ENCODE results near the gene OPHN1. TPM values are rescaled to one million over a fixed set of nuclear protein-coding genes. Genes with fewer than 3 reads are reported as not detected.
"Not testable (repeated sequence)": the region's sequence is repeated elsewhere in the genome, so short reads cannot be mapped to it uniquely, and the experiment has no call there.

OPHN1 gene
- total and polyA plus RNA-seq, 12 donors = 2.1 to 7.1 (median 5.2) TPM

DNA sequence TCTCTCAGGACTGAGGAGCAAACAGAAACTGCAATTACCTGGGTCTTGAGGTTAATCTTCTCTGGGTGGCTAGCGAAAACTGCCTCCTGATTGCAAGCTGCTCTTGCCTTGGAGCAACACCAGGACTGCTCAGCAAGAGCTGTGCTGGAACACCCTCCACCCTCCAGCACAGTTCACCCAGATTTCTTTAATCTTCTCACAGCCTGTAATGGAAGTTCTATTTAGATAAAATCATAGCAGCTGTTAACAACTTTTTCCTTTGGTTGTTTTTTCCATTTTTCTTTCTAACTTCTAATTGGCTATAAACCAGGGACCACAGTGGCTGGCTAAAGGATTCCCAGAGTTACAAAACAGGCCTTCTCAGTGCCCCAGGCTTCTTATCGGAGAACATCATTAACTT, 36.3 kb downstream of the OPHN1 start:
- Histone ChIP-seq H3K27ac (no peak overlapping the region), H3K36me3 (no peaks in the 10 kb centered on the region), H3K9me3 (no peaks in the 10 kb centered on the region), H3K4me1 (no peaks in the 10 kb centered on the region), H3K27me3 (no peaks in the 10 kb centered on the region), H3K4me3 (no peak overlapping the region)
- no peak for DNase-seq
- WGBS, 2 donors = 73 to 77% methylated on average over 2 of the region's 2 CpGs
- intact Hi-C loops (cut with DNase I) = no loop called here
- peak in 7 of 8 donors; percentile 20 to 80 (median 55) for ATAC-seq
- TF ChIP-seq, protein P1, sequence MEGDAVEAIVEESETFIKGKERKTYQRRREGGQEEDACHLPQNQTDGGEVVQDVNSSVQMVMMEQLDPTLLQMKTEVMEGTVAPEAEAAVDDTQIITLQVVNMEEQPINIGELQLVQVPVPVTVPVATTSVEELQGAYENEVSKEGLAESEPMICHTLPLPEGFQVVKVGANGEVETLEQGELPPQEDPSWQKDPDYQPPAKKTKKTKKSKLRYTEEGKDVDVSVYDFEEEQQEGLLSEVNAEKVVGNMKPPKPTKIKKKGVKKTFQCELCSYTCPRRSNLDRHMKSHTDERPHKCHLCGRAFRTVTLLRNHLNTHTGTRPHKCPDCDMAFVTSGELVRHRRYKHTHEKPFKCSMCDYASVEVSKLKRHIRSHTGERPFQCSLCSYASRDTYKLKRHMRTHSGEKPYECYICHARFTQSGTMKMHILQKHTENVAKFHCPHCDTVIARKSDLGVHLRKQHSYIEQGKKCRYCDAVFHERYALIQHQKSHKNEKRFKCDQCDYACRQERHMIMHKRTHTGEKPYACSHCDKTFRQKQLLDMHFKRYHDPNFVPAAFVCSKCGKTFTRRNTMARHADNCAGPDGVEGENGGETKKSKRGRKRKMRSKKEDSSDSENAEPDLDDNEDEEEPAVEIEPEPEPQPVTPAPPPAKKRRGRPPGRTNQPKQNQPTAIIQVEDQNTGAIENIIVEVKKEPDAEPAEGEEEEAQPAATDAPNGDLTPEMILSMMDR (IDR thresholded peaks at IDR 0.05) = no peak

- H3K36me3 ChIP-seq; H3K27ac ChIP-seq; H3K9me3 ChIP-seq; H3K27me3 ChIP-seq; DNase-seq; intact Hi-C loops (cut with DNase I); ATAC-seq; H3K4me3 ChIP-seq: not testable (repeated sequence)
- WGBS, 2 donors = 79 to 81% methylated on average over 3 of the region's 3 CpGs
- H3K4me1 ChIP-seq = peaks cover 0 to 12% (median 0%) of the 10 kb centered on the region in 9 donors
These were observed 43.8 kb downstream of the OPHN1 start for GRCh38 chrX:68389419-68389960.

DNA sequence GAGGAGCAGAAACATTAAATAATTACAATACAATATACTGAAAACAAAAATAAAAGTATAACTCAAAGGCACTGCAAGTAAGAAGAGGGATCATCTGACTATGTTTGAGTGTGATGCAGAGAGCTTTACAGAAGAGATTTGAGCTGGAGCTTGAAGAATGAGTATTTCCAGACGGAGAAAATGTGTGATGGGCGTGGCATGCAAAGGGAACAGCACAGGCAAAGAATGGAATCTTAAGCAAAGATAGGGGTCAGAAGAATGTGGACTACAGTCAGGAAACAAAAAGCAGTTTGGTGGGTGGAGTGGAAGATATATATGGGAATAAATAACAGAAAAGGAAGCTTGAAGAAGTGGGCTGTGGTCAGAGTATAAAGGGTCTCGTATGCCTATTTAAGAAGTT, 45.5 kb downstream of the OPHN1 start:
- no peak overlapping the region for H3K4me3 ChIP-seq
- 87% methylated on average over 3 of the region's 3 CpGs for WGBS, 2 donors
- intact Hi-C loops (cut with DNase I) = no loop called here
- no peaks in the 10 kb centered on the region for H3K36me3 ChIP-seq
- H3K4me1 ChIP-seq = peaks cover 0 to 12% (median 0%) of the 10 kb centered on the region in 9 donors
- H3K27ac ChIP-seq = no peak overlapping the region
- no peaks in the 10 kb centered on the region for H3K27me3 ChIP-seq
- TF ChIP-seq, protein P1 (IDR thresholded peaks at IDR 0.05) = no peak
- ATAC-seq = no peak
- H3K9me3 ChIP-seq = no peaks in the 10 kb centered on the region
- no peak for DNase-seq

DNA sequence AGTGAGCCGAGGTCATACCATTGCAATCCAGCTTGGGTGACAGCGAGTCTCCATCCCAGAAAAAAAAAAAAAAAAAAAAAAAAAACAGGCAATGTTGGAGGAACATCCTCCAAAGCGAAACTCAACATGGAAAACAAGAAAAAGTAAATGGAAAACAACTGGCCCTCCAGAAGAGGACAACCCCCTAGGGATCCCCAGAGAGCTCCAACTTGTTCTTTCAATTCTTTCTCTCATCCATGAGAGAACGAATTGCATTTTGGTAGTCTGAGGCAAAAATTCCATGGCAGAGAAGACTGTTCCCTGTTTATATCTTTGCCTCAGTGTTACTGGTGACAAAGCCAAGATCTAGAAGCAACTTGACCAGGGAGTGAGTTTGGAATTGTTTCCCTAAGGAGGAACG, 49.8 kb downstream of the OPHN1 start:
- intact Hi-C loops (cut with DNase I) = no loop called here
- TF ChIP-seq, protein P1 (IDR thresholded peaks at IDR 0.05) = no peak
- no peaks in the 10 kb centered on the region for H3K9me3 ChIP-seq

GRCh38 chrX:68377579-68377978, 55.7 kb downstream of the OPHN1 start:
- H3K9me3 ChIP-seq; ATAC-seq; H3K36me3 ChIP-seq; intact Hi-C loops (cut with DNase I); H3K27me3 ChIP-seq; H3K4me3 ChIP-seq; H3K4me1 ChIP-seq; H3K27ac ChIP-seq; DNase-seq: not testable (repeated sequence)
- 97 to 98% methylated on average over 5 of the region's 5 CpGs for WGBS, 2 donors

More for the DNA sequence above, 49.8 kb downstream of the OPHN1 start:
- H3K36me3 ChIP-seq = no peaks in the 10 kb centered on the region
- H3K4me1 ChIP-seq = peaks cover 0 to 12% (median 0%) of the 10 kb centered on the region in 9 donors
- no peak overlapping the region for H3K27ac ChIP-seq
- peak in 2 of 8 donors; percentile 25 to 66 for ATAC-seq
- 72 to 83% methylated on average over 5 of the region's 5 CpGs for WGBS, 2 donors
- H3K27me3 ChIP-seq = no peaks in the 10 kb centered on the region
- H3K4me3 ChIP-seq = no peak overlapping the region
- no peak for DNase-seq
